IMR-90 (cell line): ENCODE measurements around the gene DUSP8. TPM values are rescaled to one million over a fixed set of nuclear protein-coding genes. Genes with fewer than 3 reads are reported as not detected.
"Not testable (repeated sequence)": the region's sequence is repeated elsewhere in the genome, so short reads cannot be mapped to it uniquely, and the experiment has no call there.

Experiments used
- ATAC-seq: fragments of 200-7000 bp; cut with Tn5 transposase; 2 replicates; pipeline ENCODE4 v1.9.1; 2020; ENCODE audit warnings: low read depth, mild to moderate bottlenecking, moderate library complexity
- BruUV-seq: library from RNA; stranded (reverse); fragments of 400-500 nt; replicated peaks from 2 replicates; lab custom pipeline; 2021; lab: Mats Ljungman, UMichigan
- CTCF ChIA-PET: fragments of 300-600 bp; formaldehyde crosslinking; extraction: SDS; loops from one replicate; lab custom pipeline; 2021; ENCODE audit warnings: antibody characterized with exemption; lab: Yijun Ruan, JAX
- POLR2A ChIA-PET: fragments of 300-600 bp; sonication (Branson Sonifier 250); formaldehyde crosslinking; loops from one replicate; lab custom pipeline; 2022; ENCODE audit warnings: antibody characterized with exemption; ENCODE audit not compliant: unreplicated experiment; lab: Charles Lee
- DNase-seq: peaks from one replicate; pipeline ENCODE4 v3.0.0; 2013
- H2AFZ ChIP-seq: replicated peaks from 2 replicates; pipeline ENCODE3; 2013; ENCODE audit warnings: low read length, mild to moderate bottlenecking; ENCODE audit not compliant: poor library complexity
- H2AK5ac ChIP-seq: 2 replicates; pipeline ENCODE4 v1.6.1; 2013; ENCODE audit warnings: low read depth, low read length, inconsistent platforms
- H2AK9ac ChIP-seq: replicated peaks from 2 replicates; pipeline ENCODE3; 2013; ENCODE audit warnings: mild to moderate bottlenecking, low read depth, low read length, moderate library complexity; ENCODE audit not compliant: poor library complexity
- H2BK120ac ChIP-seq: 2 replicates; pipeline ENCODE4 v1.6.1; 2013; ENCODE audit warnings: low read depth, low read length, inconsistent platforms
- H2BK15ac ChIP-seq: 3 replicates; pipeline ENCODE4 v1.6.1; 2013; ENCODE audit warnings: low read depth, low read length, inconsistent platforms
- H2BK20ac ChIP-seq: 2 replicates; pipeline ENCODE4 v1.6.1; 2013; ENCODE audit warnings: low read depth, mild to moderate bottlenecking, inconsistent platforms, low read length, moderate library complexity
- H2BK5ac ChIP-seq: 2 replicates; pipeline ENCODE4 v1.6.1; 2013; ENCODE audit warnings: mild to moderate bottlenecking, low read depth, low read length, inconsistent platforms; ENCODE audit not compliant: poor library complexity, severe bottlenecking
- H3K14ac ChIP-seq: replicated peaks from 2 replicates; pipeline ENCODE4 v1.6.1; 2013; ENCODE audit warnings: low read depth, low read length, inconsistent platforms
- H3K18ac ChIP-seq: 2 replicates; pipeline ENCODE4 v1.6.1; 2013; ENCODE audit warnings: low read depth, low read length, control low read depth
- H3K23ac ChIP-seq: 2 replicates; pipeline ENCODE4 v1.6.1; 2013; ENCODE audit warnings: low read depth, low read length, inconsistent platforms
- H3K27ac ChIP-seq: 2 replicates; pipeline ENCODE4 v1.5.1; 2013; ENCODE audit warnings: mild to moderate bottlenecking, control low read depth, low read length; ENCODE audit not compliant: insufficient read depth
- H3K27me3 ChIP-seq: 2 replicates; pipeline ENCODE4 v1.6.1; 2013; ENCODE audit warnings: low read length; ENCODE audit not compliant: control insufficient read depth, insufficient read depth
- H3K36me3 ChIP-seq: 2 replicates; pipeline ENCODE4 v1.6.1; 2013; ENCODE audit warnings: low read length, mixed read lengths; ENCODE audit not compliant: control insufficient read depth, insufficient read depth
- H3K4ac ChIP-seq: 2 replicates; pipeline ENCODE4 v1.6.1; 2013; ENCODE audit warnings: low read depth, low read length, inconsistent platforms
- H3K4me1 ChIP-seq: 2 replicates; pipeline ENCODE4 v1.6.1; 2013; ENCODE audit warnings: low read length, mixed read lengths; ENCODE audit not compliant: control insufficient read depth, insufficient read depth
- H3K4me2 ChIP-seq: 2 replicates; pipeline ENCODE4 v1.6.1; 2013; ENCODE audit warnings: low read depth, mild to moderate bottlenecking, control low read depth, low read length, moderate library complexity
- H3K4me3 ChIP-seq: 2 replicates; pipeline ENCODE4 v1.5.1; 2013; ENCODE audit warnings: low read depth, mild to moderate bottlenecking, control low read depth, low read length, moderate library complexity; ENCODE audit not compliant: insufficient read depth
- H3K56ac ChIP-seq: 2 replicates; pipeline ENCODE4 v1.6.1; 2013; ENCODE audit warnings: low read length, inconsistent platforms; ENCODE audit not compliant: insufficient read depth; ENCODE audit errors: extremely low read depth
- H3K79me1 ChIP-seq, 2 experiments: 2 replicates each; pipeline ENCODE4 v1.6.1; 2013; ENCODE audit warnings: low read length in 2 of 2, inconsistent platforms in 1 of 2, low read depth in 1 of 2
- H3K9ac ChIP-seq: 2 replicates; pipeline ENCODE4 v1.6.1; 2013; ENCODE audit warnings: low read depth, low read length, control low read depth
- H3K9me1 ChIP-seq: 2 replicates; pipeline ENCODE4 v1.6.1; 2013; ENCODE audit warnings: low read length, inconsistent platforms; ENCODE audit not compliant: insufficient read depth
- H3K9me3 ChIP-seq: 2 replicates; pipeline ENCODE4 v1.6.1; 2013; ENCODE audit warnings: low read length; ENCODE audit not compliant: control insufficient read depth, insufficient read depth
- H4K20me1 ChIP-seq: 2 replicates; pipeline ENCODE4 v1.6.1; 2013; ENCODE audit warnings: low read length, inconsistent platforms; ENCODE audit not compliant: insufficient read depth
- H4K5ac ChIP-seq: 2 replicates; pipeline ENCODE4 v1.6.1; 2013; ENCODE audit warnings: mild to moderate bottlenecking, low read depth, low read length, control low read depth
- H4K8ac ChIP-seq, 2 experiments: 2 replicates each; pipeline ENCODE4 v1.6.1; 2013; ENCODE audit warnings: low read depth in 2 of 2, low read length in 2 of 2, control low read depth in 1 of 2, inconsistent platforms in 1 of 2
- H4K91ac ChIP-seq: 2 replicates; pipeline ENCODE4 v1.6.1; 2013; ENCODE audit warnings: low read depth, low read length, inconsistent platforms; ENCODE audit not compliant: insufficient read depth
- WGBS, 2 experiments: methylation state at CpG; one replicate each; pipeline versions ENCODE4 v1.1.5 to v1.1.7; 2013; ENCODE audit warnings: missing lambda C conversion rate in 2 of 2; ENCODE audit not compliant: insufficient read length in 1 of 2; ENCODE audit errors: extremely low coverage in 2 of 2; 5-methylcytosine and 5-hydroxymethylcytosine counted together
- dilution Hi-C: fragments of 300-500 bp; cut with HindIII; formaldehyde crosslinking; loops from one replicate; pipeline ENCODE4 v1.14.3; 2018; ENCODE audit warnings: low sequenced_read_pairs; ENCODE audit not compliant: unreplicated experiment
- in situ Hi-C: fragments of 300-500 bp; cut with MboI; formaldehyde crosslinking; loops from 3 replicates; pipeline ENCODE4 v1.14.3; 2019; ENCODE audit warnings: low sequenced_read_pairs, inconsistent platforms, mixed read lengths
- intact Hi-C: fragments of 100-400 bp; cut with micrococcal nuclease; formaldehyde crosslinking; loops from 2 replicates; pipeline ENCODE4 v1.10.0; 2022
- polyA plus RNA-seq, 3 experiments: library from polyadenylated mRNA; depleted of rRNA; stranded (reverse); fragments of >200 nt; gene quantifications; 2 replicates each; pipeline ENCODE4 v1.2.3, GENCODE V29; 2012; ENCODE audit warnings: low replicate concordance in 1 of 3
- total RNA-seq: library from RNA; depleted of rRNA; stranded (reverse); fragments of >200 nt; gene quantifications from 2 replicates; pipeline ENCODE4 v1.2.3, GENCODE V29; 2012
- TF ChIP-seq, protein P1 (sequence below): conservative IDR thresholded peaks from 2 replicates; pipeline ENCODE4 v1.5.1; 2012; ENCODE audit warnings: mild to moderate bottlenecking, low read depth, low read length, improper control_type of control experiment

Gene DUSP8
- total and polyA plus RNA-seq, 2 of the 4 experiments (the other 2 are of a cell fraction) = 0.72 to 4.2 TPM

- Histone ChIP-seq H3K27me3 (no peaks in the 10 kb centered on the region), H3K9ac (no peak overlapping the region), H3K18ac (no peak overlapping the region), H3K36me3 (no peaks in the 10 kb centered on the region), H3K4me3 (no peak overlapping the region), H3K27ac (no peak overlapping the region), H4K5ac (no peak overlapping the region), H3K79me1 (peaks cover 21 to 67% of the 10 kb centered on the region in 2 experiments), H2AFZ (no peak overlapping the region), H4K8ac (no peak overlapping the region), H3K9me1 (peaks cover 3% of the 10 kb centered on the region; the same call in 1 of the 2 replicates), H4K20me1 (peaks cover 81% of the 10 kb centered on the region), H3K4ac (no peak overlapping the region), H2BK20ac (no peak overlapping the region), H2AK9ac (no peak overlapping the region), H3K9me3 (no peaks in the 10 kb centered on the region), H2AK5ac (no peak overlapping the region), H3K14ac (no peak overlapping the region), H3K23ac (no peak overlapping the region), H2BK120ac (no peak overlapping the region), H4K91ac (no peak overlapping the region), H3K56ac (no peak overlapping the region), H2BK5ac (no peak overlapping the region), H3K4me2 (no peak overlapping the region), H3K4me1 (peaks cover 5% of the 10 kb centered on the region), H2BK15ac (no peak overlapping the region)
- BruUV-seq = no TSS peak
- CTCF ChIA-PET = interaction anchor here (0.6 kb wide), 1 partner anchor 132 kb away, joined by 3 read pairs; no protein-coding TSS in a partner anchor
- dilution Hi-C loops = no loop called here
- intact Hi-C loops = no loop called here
- in situ Hi-C loops = loop anchor here (25.0 kb wide), 1 partner anchor 299 kb away; the partner anchor contains the start of gene MUC5B
- WGBS, 2 experiments = 55% methylated on average over 2 of the region's 11 CpGs; no CpG with 5 or more reads in 1 of the 2 experiments
- DNase-seq (no peak), ATAC-seq (no peak)
- POLR2A ChIA-PET = no interaction called here
- TF ChIP-seq, protein P1, sequence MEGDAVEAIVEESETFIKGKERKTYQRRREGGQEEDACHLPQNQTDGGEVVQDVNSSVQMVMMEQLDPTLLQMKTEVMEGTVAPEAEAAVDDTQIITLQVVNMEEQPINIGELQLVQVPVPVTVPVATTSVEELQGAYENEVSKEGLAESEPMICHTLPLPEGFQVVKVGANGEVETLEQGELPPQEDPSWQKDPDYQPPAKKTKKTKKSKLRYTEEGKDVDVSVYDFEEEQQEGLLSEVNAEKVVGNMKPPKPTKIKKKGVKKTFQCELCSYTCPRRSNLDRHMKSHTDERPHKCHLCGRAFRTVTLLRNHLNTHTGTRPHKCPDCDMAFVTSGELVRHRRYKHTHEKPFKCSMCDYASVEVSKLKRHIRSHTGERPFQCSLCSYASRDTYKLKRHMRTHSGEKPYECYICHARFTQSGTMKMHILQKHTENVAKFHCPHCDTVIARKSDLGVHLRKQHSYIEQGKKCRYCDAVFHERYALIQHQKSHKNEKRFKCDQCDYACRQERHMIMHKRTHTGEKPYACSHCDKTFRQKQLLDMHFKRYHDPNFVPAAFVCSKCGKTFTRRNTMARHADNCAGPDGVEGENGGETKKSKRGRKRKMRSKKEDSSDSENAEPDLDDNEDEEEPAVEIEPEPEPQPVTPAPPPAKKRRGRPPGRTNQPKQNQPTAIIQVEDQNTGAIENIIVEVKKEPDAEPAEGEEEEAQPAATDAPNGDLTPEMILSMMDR = no peak
Measured at GRCh38 chr11:1510928-1511327, 61.1 kb downstream of the DUSP8 start.

DNA sequence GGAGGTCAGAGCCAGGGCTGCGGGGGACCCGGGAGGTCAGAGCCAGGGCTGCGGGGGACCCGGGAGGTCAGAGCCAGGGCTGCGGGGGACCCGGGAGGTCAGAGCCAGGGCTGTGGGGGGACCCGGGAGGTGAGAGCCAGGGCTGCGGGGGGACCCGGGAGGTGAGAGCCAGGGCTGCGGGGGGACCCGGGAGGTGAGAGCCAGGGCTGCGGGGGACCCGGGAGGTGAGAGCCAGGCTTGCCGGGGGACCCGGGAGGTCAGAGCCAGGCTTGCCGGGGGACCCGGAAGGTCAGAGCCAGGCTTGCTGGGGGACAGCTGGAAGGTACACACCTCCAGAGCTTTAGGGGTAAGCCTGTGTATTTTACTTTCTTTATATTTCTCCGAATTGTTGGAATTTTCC lies 61.7 kb downstream of the DUSP8 start:
- H3K9me3 ChIP-seq, H3K27ac ChIP-seq, H2AFZ ChIP-seq, H3K56ac ChIP-seq, H3K4me1 ChIP-seq, H2AK5ac ChIP-seq, H4K5ac ChIP-seq, H2BK5ac ChIP-seq, H3K18ac ChIP-seq, H3K4ac ChIP-seq, intact Hi-C loops, H2BK120ac ChIP-seq, H3K4me2 ChIP-seq, BruUV-seq, H2BK20ac ChIP-seq, H3K36me3 ChIP-seq, POLR2A ChIA-PET, dilution Hi-C loops, H3K9me1 ChIP-seq, H4K8ac ChIP-seq, ATAC-seq, H2BK15ac ChIP-seq, H3K23ac ChIP-seq, CTCF ChIA-PET, H3K14ac ChIP-seq, H2AK9ac ChIP-seq, DNase-seq, H4K91ac ChIP-seq, H3K27me3 ChIP-seq, H3K9ac ChIP-seq, H3K4me3 ChIP-seq: not testable (repeated sequence)
- Histone ChIP-seq H3K79me1 (peaks cover 21 to 64% of the 10 kb centered on the region in 2 experiments), H4K20me1 (peaks cover 80% of the 10 kb centered on the region)
- in situ Hi-C loops = loop anchor here (25.0 kb wide), 1 partner anchor 298 kb away; the partner anchor contains the start of gene MUC5B
- 100% methylated on average over 4 of the region's 18 CpGs; no CpG with 5 or more reads in 1 of the 2 experiments for WGBS, 2 experiments
